Neural crest cell (in vitro differentiated cells): ENCODE data around the gene ERVK3-1. TPM values are rescaled to one million over a fixed set of nuclear protein-coding genes. Genes with fewer than 3 reads are reported as not detected.

Source experiments
- DNase-seq: peaks from one replicate; pipeline ENCODE4 v3.0.0; 2021; ENCODE audit warnings: low read depth, mixed read lengths, low spot score
- H3K27ac Mint-ChIP-seq: one replicate; pipeline ENCODE4 v1.8.0; 2021; ENCODE audit warnings: mild to moderate bottlenecking, mixed read lengths; ENCODE audit not compliant: unreplicated experiment
- H3K27me3 Mint-ChIP-seq: 2 replicates; pipeline ENCODE4 v1.8.0; 2021; ENCODE audit warnings: low read depth, mild to moderate bottlenecking, mixed read lengths
- H3K36me3 Mint-ChIP-seq: 2 replicates; pipeline ENCODE4 v1.8.0; 2021; ENCODE audit warnings: low read depth, mild to moderate bottlenecking, mixed read lengths
- H3K4me1 Mint-ChIP-seq: 2 replicates; pipeline ENCODE4 v1.8.0; 2021; ENCODE audit warnings: mixed read lengths
- H3K4me3 Mint-ChIP-seq: one replicate; pipeline ENCODE4 v1.8.0; 2021; ENCODE audit warnings: mild to moderate bottlenecking, mixed read lengths
- H3K9me3 Mint-ChIP-seq: 2 replicates; pipeline ENCODE4 v1.8.0; 2021; ENCODE audit warnings: mixed read lengths
- CTCF ChIP-seq: fragments of 200-600 bp; sonication (generic); conservative IDR thresholded peaks from 2 replicates; pipeline ENCODE4 v1.5.0; 2021; ENCODE audit warnings: antibody characterized with exemption, mild to moderate bottlenecking
- total RNA-seq: library from RNA; stranded (reverse); gene quantifications from 2 replicates; pipeline ENCODE4 v1.2.1, GENCODE V29; 2021

ERVK3-1 gene
- total RNA-seq, 1 donor from 2014 or later: 47.6 TPM

- TF ChIP-seq CTCF: no peak
- no peak for DNase-seq
- H3K27me3 Mint-ChIP-seq: no peaks in the 10 kb centered on the region
- no peaks in the 10 kb centered on the region for H3K36me3 Mint-ChIP-seq
- peaks cover 12% of the 10 kb centered on the region for H3K4me1 Mint-ChIP-seq
- H3K4me3 Mint-ChIP-seq: no peak overlapping the region
- H3K27ac Mint-ChIP-seq: no peak overlapping the region
- no peaks in the 10 kb centered on the region for H3K9me3 Mint-ChIP-seq
Observed at GRCh38 chr19:58326501-58326913, 21.3 kb downstream of the ERVK3-1 start.

GRCh38 chr19:58326914-58327726 is 21.9 kb downstream of the ERVK3-1 start, which contains the start of gene ZSCAN22:
Gene ZSCAN22 (plus strand): TSS chr19:58326994. CDS start chr19:58334803, 7,809 bp downstream.
- Mint-ChIP-seq H3K27me3 (no peaks in the 10 kb centered on the region), H3K9me3 (no peaks in the 10 kb centered on the region), H3K36me3 (no peaks in the 10 kb centered on the region), H3K4me1 (peaks cover 12% of the 10 kb centered on the region), H3K27ac (no peak within 1 kb of the TSS), H3K4me3 (no peak within 1 kb of the TSS)
- no peak for TF ChIP-seq CTCF
- peak; percentile 91 for DNase-seq

GRCh38 chr19:58328999-58329398 is 23.8 kb downstream of the ERVK3-1 start:
- H3K36me3 Mint-ChIP-seq: no peaks in the 10 kb centered on the region
- peak; percentile 48 for TF ChIP-seq CTCF
- DNase-seq: peak; percentile 46
- no peaks in the 10 kb centered on the region for H3K9me3 Mint-ChIP-seq
- H3K4me3 Mint-ChIP-seq: no peak overlapping the region
- H3K27ac Mint-ChIP-seq: peak overlapping the region; percentile 6
- H3K27me3 Mint-ChIP-seq: no peaks in the 10 kb centered on the region
- peaks cover 12% of the 10 kb centered on the region for H3K4me1 Mint-ChIP-seq

- no peak for DNase-seq
- peak overlapping the region; percentile 43 for H3K4me3 Mint-ChIP-seq
- peaks cover 12% of the 10 kb centered on the region for H3K4me1 Mint-ChIP-seq
- no peaks in the 10 kb centered on the region for H3K27me3 Mint-ChIP-seq
- no peak for TF ChIP-seq CTCF
- H3K9me3 Mint-ChIP-seq: no peaks in the 10 kb centered on the region
- H3K27ac Mint-ChIP-seq: no peak overlapping the region
- H3K36me3 Mint-ChIP-seq: no peaks in the 10 kb centered on the region
Observed at GRCh38 chr19:58330458-58330857, 25.3 kb downstream of the ERVK3-1 start.

- H3K36me3 Mint-ChIP-seq: no peaks in the 10 kb centered on the region
- TF ChIP-seq CTCF: no peak
- DNase-seq: no peak
- H3K4me1 Mint-ChIP-seq: peaks cover 12% of the 10 kb centered on the region
- H3K9me3 Mint-ChIP-seq: no peaks in the 10 kb centered on the region
- no peaks in the 10 kb centered on the region for H3K27me3 Mint-ChIP-seq
- no peak overlapping the region for H3K4me3 Mint-ChIP-seq
- no peak overlapping the region for H3K27ac Mint-ChIP-seq
Observed at GRCh38 chr19:58332697-58333096, 27.5 kb downstream of the ERVK3-1 start.
